Ishikawa (cell line): ENCODE results near the gene CSPG4.

Experiments
- CEBPB ChIP-seq: IDR thresholded peaks from 2 replicates; pipeline ENCODE4 v1.6.1; 2012
- CREB1 ChIP-seq: IDR thresholded peaks from 2 replicates; pipeline ENCODE4 v1.6.1; 2012; ENCODE audit warnings: low read depth
- EGR1 ChIP-seq: IDR thresholded peaks from 2 replicates; pipeline ENCODE4 v1.6.1; 2012
- EP300 ChIP-seq: IDR thresholded peaks from 2 replicates; pipeline ENCODE4 v1.6.1; 2012; ENCODE audit warnings: borderline replicate concordance
- FOXM1 ChIP-seq: IDR thresholded peaks from 2 replicates; pipeline ENCODE4 v1.6.1; 2012; ENCODE audit warnings: low read depth, borderline replicate concordance
- NFIC ChIP-seq: IDR thresholded peaks from 2 replicates; pipeline ENCODE4 v1.6.1; 2012
- RAD21 ChIP-seq: IDR thresholded peaks from 2 replicates; pipeline ENCODE4 v1.6.1; 2012; ENCODE audit warnings: low read depth
- TAF1 ChIP-seq: IDR thresholded peaks from 2 replicates; pipeline ENCODE4 v1.6.1; 2012; ENCODE audit warnings: low read depth, mild to moderate bottlenecking
- TCF12 ChIP-seq: IDR thresholded peaks from 2 replicates; pipeline ENCODE4 v1.6.1; 2012; ENCODE audit warnings: low read depth
- TEAD4 ChIP-seq: IDR thresholded peaks from 2 replicates; pipeline ENCODE4 v1.6.1; 2012
- YY1 ChIP-seq: IDR thresholded peaks from 2 replicates; pipeline ENCODE4 v1.6.1; 2012; ENCODE audit warnings: low read depth
- ZBTB7A ChIP-seq: IDR thresholded peaks from 2 replicates; pipeline ENCODE4 v1.6.1; 2012; ENCODE audit warnings: low read depth
- TF ChIP-seq, protein P1 (sequence below): IDR thresholded peaks from 2 replicates; pipeline ENCODE4 v1.6.1; 2012
- TF ChIP-seq, protein P2 (sequence below): IDR thresholded peaks from 2 replicates; pipeline ENCODE4 v1.6.1; 2012; ENCODE audit warnings: low read depth, mild to moderate bottlenecking
- TF ChIP-seq, protein P3 (sequence below): IDR thresholded peaks from 2 replicates; pipeline ENCODE4 v1.6.1; 2012

CSPG4 gene

DNA sequence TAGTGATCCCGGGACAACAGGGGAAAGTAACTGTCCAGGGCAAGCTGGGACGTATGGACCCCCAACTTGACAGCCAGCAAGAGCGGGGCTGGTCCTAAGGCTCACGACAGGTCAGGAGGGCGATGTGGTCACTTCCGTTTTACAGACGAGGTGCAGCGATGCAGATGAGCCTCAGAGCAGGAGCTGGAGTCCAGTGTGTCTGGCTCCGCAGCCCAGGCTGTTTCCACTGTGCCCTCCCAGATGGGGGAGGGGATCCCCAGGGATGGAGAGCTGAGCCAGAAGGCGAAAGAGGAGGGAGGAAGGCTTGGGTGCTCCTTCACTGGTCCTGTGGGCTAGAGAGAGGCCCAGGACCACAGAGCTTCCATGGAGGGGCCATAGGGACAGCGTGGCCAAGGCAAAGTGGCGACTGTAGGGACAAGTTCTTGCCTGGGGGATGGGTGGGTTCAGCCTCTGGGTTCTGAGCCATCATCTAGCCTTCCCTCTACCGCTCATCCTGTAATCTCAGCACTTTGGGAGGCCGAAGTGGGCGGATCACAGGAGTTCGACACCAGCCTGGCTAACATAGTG, 59.2 kb downstream of the CSPG4 start:
- TF ChIP-seq EP300 (no peak), TCF12 (no peak)

DNA sequence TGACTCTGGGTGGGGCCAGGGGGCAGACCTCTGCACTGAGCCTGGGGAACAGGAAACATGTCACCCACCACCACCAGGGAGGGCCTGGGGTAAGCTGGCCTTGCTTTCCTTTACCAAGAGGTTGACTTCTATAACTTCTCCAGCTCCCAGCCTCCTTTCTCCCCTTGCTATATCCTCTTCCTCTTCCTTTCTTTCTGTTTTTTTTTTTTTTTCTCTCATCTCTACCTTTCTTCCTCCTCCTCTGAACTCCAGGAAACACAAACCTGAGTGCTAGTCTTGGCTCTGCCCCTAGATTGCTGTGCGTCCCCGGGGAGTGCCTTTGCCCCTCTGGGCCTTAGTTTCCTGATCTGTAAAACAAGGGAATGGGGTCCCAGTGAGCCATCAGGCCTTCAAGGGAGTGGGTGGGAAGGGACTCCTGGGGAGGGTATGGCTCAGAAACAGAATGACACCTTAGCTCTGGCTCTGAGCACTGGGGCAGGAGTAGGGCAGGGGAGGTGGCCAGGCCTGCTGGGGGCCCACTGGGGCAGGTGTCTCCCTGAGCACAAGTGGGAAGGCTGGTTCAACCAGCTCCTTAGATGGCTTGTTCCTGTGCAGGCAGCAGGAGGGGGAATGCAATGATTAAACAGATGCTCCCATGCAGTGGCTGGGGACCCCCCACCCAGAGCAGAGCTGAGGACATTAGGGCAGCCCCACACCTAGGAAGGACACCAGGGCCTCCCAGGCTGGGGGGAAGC, 60.7 kb downstream of the CSPG4 start:
- TF ChIP-seq EP300 = no peak
- TF ChIP-seq, protein P1, sequence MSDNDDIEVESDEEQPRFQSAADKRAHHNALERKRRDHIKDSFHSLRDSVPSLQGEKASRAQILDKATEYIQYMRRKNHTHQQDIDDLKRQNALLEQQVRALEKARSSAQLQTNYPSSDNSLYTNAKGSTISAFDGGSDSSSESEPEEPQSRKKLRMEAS = no peak
- TF ChIP-seq, protein P2, sequence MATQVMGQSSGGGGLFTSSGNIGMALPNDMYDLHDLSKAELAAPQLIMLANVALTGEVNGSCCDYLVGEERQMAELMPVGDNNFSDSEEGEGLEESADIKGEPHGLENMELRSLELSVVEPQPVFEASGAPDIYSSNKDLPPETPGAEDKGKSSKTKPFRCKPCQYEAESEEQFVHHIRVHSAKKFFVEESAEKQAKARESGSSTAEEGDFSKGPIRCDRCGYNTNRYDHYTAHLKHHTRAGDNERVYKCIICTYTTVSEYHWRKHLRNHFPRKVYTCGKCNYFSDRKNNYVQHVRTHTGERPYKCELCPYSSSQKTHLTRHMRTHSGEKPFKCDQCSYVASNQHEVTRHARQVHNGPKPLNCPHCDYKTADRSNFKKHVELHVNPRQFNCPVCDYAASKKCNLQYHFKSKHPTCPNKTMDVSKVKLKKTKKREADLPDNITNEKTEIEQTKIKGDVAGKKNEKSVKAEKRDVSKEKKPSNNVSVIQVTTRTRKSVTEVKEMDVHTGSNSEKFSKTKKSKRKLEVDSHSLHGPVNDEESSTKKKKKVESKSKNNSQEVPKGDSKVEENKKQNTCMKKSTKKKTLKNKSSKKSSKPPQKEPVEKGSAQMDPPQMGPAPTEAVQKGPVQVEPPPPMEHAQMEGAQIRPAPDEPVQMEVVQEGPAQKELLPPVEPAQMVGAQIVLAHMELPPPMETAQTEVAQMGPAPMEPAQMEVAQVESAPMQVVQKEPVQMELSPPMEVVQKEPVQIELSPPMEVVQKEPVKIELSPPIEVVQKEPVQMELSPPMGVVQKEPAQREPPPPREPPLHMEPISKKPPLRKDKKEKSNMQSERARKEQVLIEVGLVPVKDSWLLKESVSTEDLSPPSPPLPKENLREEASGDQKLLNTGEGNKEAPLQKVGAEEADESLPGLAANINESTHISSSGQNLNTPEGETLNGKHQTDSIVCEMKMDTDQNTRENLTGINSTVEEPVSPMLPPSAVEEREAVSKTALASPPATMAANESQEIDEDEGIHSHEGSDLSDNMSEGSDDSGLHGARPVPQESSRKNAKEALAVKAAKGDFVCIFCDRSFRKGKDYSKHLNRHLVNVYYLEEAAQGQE = no peak
- no peak for TF ChIP-seq NFIC
- no peak for TF ChIP-seq TEAD4
- TF ChIP-seq YY1 = no peak
- TF ChIP-seq FOXM1 = no peak
- no peak for TF ChIP-seq EGR1
- no peak for TF ChIP-seq CREB1
- no peak for TF ChIP-seq TCF12
- TF ChIP-seq, protein P3, sequence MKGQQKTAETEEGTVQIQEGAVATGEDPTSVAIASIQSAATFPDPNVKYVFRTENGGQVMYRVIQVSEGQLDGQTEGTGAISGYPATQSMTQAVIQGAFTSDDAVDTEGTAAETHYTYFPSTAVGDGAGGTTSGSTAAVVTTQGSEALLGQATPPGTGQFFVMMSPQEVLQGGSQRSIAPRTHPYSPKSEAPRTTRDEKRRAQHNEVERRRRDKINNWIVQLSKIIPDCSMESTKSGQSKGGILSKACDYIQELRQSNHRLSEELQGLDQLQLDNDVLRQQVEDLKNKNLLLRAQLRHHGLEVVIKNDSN = no peak
- no peak for TF ChIP-seq TAF1
- no peak for TF ChIP-seq RAD21
- TF ChIP-seq ZBTB7A = no peak
- no peak for TF ChIP-seq CEBPB

DNA sequence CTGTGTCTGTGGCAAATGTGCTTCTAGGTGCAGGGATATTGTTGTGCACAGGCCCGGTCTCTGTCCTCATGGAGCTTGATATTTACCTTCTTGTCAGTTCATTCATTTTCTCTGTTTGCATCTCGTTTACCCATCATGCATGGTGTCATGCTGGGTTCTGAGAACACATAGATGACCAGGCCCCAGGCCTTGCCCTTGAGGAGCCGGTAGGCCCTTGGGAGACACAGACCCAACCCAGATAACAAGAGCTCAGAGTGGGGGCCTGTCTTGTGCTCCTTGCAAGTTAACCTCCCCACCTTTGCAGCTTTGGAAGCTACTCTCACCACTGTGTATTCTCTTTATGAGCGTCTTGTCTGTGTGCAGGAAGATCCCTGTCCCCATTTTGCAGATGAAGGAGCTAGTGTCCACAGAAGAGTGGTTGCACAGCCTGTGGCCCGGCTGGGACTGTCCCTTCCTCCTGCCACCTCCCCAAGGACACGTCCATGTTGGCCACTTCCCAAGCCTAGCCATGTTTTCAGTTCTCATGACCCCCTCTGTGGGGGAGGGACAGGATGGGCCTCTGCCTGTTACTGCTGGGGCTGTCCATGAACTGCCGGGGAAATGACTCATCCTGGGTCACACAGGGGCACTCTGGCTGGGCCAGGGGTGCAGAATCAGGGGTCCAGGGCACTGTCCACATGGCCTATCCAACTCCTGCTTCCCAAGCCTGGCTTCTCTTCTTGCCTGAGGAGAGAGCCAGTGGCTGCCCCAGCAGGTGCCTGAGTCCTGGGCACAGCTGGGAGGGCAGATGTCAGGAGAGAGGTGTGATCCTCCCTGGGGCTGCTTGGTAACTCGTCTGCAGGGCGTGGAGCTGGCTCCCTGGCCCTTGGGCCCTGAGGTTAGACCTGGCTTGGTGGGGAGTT, 61.5 kb downstream of the CSPG4 start:
- TF ChIP-seq TCF12 (no peak), CREB1 (no peak), RAD21 (no peak), NFIC (no peak), FOXM1 (no peak)
- TF ChIP-seq, protein P3 = no peak

DNA sequence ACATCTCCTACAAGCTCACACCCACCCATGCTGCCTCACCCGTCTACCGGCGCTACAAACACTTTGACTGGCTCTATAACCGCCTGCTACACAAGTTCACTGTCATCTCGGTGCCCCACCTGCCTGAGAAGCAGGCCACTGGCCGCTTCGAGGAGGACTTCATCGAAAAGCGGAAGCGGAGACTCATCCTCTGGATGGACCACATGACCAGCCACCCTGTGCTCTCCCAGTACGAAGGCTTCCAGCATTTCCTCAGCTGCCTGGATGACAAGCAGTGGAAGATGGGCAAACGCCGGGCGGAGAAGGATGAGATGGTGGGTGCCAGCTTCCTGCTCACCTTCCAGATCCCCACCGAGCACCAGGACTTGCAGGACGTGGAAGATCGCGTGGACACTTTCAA, 62.8 kb downstream of the CSPG4 start:
- TF ChIP-seq EGR1 = no peak
- no peak for TF ChIP-seq NFIC
- no peak for TF ChIP-seq TEAD4
- TF ChIP-seq TAF1 = no peak
- TF ChIP-seq, protein P2 = no peak
- TF ChIP-seq, protein P3 = no peak
- no peak for TF ChIP-seq CREB1
- no peak for TF ChIP-seq CEBPB
- TF ChIP-seq FOXM1 = no peak
- no peak for TF ChIP-seq EP300
- TF ChIP-seq, protein P1 = no peak
- no peak for TF ChIP-seq ZBTB7A
- TF ChIP-seq TCF12 = no peak
- no peak for TF ChIP-seq RAD21

DNA sequence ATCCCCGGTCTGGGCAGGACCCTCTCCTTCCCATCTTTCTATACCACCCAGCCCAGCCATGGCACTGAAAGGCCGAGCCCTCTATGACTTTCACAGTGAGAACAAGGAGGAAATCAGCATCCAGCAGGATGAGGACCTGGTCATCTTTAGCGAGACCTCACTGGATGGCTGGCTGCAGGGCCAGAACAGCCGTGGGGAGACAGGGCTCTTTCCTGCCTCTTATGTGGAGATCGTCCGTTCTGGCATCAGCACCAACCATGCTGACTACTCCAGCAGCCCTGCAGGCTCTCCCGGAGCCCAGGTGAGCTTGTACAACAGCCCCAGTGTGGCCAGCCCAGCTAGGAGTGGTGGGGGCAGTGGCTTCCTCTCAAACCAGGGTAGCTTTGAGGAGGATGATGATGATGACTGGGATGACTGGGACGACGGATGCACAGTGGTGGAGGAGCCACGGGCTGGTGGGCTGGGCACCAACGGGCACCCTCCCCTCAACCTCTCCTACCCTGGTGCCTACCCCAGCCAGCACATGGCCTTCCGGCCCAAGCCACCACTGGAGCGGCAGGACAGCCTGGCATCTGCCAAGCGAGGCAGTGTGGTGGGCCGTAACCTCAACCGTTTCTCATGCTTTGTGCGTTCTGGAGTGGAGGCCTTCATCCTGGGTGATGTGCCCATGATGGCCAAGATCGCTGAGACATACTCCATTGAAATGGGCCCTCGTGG, 63.4 kb downstream of the CSPG4 start:
- TF ChIP-seq CREB1 (no peak), EGR1 (no peak), YY1 (no peak)
- TF ChIP-seq, protein P3 = no peak
